A204.1 (cell line): ENCODE data around the gene UBE4B.
"Not testable (repeated sequence)": the region's sequence is repeated elsewhere in the genome, so short reads cannot be mapped to it uniquely, and the experiment has no call there.

ENCODE experiments used
- FAIRE-seq: peaks from 2 replicates; lab custom pipeline; 2012; peaks lifted over from hg19 to GRCh38; lab: Jason Lieb, UNC

Gene UBE4B

DNA sequence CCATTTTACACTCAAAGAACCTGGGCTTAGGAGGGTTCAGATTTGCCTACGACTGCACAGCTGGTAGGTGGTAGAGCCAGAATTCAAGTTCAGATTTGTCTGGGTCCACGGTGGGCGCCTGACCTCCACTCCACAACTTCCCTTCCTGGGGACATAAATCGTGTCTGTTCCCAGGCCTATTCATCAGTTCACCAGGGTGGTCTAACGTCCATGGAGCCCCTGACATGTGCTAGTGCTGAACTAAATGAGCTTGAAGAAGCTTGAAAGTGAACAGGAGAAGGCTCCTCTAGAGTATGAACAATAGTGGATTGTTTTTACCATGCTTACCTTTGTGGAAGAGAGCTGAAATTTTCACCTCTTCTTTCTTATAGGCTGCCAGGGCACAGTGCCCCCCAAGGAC lies 145.1 kb downstream of the UBE4B start:
- FAIRE-seq = no peak

DNA sequence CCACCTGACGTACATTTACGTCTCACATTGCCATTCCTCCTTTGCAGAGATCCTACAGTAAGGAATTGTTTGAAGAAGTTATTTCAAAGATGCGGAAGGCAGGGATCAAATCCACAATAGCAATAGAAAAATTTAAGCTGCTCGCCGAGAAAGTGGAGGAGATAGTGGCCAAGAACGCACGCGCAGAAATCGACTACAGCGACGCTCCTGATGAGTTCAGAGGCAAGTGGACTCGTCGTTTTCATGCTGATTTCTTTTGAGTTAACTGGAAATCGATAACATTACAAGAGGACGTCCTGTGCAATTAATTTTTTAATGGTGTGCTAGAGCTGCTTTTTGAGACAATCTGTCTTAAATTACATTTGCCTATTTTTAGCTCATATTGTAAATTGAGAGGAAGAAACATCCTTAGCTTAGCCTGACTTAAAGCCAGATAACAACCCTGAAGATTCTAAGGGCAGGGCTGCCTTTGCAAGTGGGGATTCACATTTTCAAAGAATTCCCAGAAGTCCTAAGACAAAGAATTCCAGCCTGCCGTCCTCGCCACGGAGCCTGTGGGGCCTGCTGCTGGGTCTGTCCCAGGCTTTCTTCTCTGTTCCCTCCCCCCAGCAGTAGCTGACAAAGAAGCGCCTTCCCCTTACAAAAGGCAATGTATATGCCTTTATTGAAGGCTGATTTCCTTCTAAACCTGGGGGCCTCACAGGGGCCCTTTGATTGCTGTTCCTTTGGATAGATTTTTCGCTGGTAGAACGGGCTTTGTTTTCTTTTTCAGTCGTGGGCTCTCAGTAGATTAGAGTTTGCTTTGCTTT lies 146.0 kb downstream of the UBE4B start:
- no peak for FAIRE-seq

DNA sequence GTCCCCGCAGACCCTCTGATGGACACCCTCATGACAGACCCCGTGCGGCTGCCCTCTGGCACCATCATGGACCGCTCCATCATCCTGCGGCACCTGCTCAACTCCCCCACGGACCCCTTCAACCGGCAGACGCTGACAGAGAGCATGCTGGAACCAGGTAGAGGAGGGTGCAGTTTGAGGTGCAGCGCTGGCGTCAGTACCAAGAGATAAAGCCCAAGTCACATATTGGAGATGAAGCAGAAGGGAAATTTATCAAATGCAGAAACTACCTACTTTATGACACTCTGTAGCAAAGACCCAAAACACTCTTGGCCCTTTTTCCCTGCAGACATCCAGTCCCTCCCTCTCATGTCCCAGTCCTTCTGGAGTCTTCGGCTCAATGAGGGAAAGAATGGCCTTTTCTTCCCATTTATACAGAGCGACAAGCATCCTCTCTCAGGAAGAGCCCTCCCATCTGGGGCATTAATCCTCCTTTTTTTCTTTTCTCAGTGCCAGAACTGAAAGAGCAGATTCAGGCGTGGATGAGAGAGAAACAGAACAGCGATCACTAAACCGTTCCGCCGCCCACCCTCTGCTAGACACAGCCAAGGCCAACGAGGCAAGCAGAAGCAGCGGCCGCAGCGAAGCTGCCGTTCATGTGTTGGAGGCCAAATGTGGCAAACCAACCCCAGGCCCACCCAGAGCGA lies 146.8 kb downstream of the UBE4B start:
- no peak for FAIRE-seq

DNA sequence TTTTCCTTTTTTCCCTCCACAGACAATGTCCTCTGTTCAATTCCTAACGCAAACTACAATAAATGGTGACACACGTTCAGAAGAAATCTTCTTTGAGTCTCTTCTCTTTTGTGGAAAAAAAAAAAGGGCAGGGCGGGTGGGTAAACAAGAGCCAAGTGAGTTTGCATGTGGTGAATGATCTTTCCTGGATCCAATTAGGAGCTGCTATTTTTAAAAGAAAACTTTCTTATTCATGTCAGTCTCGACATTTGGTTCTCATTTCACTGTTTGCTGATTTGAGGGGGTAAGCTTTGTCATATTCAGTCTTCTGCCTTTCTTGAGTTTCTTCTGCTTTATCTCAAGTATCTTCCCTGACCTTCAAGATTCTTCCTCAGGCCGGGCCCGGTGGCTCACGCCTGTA lies 148.4 kb downstream of the UBE4B start:
- no peak for FAIRE-seq

DNA sequence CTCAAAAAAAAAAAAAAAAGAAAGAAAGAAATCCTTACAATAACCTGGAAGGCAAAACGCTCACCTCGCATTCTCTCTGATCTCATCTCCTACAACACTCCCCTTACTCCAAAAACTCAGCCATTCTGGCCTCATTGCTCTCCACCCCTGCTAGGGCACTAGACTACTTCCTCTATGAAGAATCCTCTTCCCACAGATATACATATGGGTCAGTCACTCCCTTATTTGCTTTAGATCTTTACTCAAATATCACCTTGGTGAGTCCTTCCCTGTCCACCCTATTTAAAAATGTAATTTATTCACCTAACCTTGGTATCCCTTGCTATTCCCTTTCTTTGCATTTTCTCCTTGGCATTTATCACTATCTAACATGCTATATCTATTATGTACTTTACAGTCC lies 153.0 kb downstream of the UBE4B start:
- no peak for FAIRE-seq

DNA sequence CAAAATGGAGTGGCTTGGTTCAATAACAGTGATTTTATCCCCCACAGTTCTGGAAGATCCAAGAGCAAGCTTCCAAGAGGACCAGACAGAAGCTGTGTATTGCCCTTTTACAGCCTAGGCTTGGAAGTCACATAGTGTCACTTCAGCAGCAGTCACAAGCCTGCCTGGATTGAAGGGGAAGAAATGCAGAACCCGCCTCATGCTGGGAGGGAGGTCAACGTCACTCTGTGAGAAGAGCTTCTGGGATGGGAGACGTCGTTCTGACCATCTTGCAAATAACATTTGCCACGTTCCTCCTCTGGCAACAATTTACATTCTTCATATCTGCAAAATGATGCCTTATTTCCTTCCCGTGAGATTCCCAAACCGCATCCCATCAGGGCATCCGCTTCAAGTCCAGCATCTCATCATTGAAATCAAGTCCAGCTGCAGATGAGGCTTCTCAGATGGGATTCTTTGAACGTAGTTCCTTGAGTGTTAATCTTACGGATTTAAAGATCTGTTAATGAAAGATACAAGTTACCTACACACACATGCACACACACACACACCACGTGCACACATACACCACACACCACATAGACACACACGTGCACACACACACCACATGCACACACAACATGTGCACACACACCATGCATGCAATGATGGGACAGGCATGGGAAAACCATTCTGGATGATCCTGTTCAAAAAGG lies 153.7 kb downstream of the UBE4B start:
- no peak for FAIRE-seq

DNA sequence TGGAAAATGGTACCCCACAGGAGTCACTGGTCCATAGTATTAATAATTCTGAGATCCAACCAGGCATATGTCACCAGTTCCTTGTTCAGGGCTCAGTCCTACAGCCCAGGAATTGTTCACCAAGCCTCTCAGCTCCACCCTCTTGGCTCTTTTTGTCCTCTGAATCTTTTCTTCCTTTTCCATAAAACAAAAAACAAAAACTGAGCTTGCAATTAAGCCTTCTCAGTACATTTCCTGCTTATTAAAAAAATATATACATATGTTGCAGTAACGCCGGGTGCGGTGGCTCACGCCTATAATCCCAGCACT lies 154.2 kb downstream of the UBE4B start:
- FAIRE-seq = no peak

DNA sequence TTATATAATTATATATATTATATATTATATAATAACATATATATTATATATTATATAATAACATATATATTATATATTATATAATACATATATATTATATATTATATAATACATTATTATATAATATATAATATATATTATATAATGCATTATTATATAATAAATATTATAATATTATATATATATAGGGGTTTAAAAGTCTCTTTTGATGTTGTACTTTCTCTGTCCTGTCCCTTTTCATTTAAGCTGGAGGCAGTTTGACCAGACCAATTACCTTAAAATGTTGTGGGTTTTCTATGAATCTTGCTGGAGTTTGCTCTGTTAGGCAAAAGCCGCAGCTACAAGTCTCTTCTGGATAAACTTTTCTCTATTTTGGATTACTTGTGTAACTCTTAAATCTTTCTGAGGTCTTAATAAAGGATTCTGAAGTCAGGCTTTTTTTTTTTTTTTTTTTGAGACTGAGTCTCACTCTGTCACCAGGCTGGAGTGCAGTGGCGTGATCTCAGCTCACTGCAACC lies 155.4 kb downstream of the UBE4B start:
- FAIRE-seq = no peak

DNA sequence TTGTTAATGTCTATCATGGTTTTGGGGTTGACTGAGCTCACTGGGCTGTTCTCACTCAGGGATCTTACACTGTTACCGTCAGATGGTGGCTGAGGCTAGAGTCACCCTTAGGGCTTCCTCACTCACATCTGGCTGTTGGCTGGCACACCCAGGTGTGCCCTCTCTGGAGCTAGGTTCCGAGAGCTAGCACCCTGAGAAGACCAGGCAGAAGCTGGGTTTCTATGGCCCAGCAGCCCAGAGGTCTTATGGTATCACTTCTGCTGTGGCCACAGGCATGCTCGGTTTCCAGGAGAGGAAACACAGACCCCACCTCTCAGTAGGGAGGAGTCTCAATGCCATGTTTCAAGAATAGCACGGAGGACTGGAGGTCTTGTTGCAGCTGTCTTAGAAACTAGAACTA lies 156.9 kb downstream of the UBE4B start:
- no peak for FAIRE-seq

DNA sequence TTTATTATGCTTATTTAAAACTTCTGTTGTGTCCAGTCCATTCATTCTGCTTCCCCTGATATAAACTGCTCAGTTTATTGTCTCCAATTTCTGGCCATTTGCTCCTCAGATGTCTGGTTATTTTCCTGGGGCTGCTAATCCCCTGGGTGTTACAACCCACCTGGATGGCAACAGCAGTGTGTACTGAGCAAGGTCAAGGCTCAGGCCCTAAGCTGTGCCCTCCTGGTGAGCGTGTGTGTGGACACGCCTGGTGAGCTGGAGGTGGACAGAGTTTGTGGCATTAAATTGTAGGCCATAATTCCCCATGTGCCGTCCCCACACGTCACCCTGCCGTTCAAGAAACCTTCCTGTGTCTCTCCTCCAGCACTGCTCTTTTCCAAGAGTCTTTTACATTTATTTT lies 159.5 kb downstream of the UBE4B start:
- no peak for FAIRE-seq

DNA sequence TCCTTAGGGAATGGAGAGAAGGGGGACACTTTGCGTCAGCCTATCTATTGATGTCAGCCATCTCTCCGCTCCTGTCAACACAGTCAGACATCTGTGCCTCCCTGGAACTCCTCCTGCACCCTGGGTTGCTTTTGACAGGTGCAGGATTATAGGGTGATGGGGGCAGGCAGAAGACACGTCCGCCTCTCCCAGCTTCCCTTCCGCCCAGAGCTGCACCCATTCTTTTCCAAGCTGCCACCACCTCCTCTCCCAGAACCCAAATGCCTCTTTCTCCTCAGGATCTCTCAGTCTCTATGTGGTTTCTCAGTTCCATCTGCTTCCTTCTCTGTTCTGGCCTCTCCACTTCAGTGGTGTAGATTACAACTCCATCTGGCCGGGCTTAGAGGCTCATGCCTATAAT lies 160.5 kb downstream of the UBE4B start:
- FAIRE-seq = no peak

DNA sequence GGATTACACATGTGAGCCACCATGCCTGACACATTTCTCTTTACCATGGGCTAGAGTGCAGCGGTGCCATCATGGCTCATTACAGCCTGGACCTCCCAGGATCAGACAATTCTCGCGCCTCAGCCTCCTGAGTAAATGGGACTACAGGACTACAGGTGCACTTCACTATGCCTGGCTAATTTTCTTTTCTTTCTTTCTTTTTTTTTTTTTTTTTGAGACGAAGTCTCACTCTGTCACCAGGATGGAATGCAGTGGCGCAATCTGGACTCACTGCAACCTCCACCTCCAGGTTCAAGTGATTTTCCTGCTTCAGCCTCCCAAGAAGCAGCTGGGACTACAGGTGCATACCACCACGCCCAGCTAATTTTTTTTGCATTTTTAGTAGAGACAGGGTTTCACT lies 162.8 kb downstream of the UBE4B start:
- FAIRE-seq = no peak

DNA sequence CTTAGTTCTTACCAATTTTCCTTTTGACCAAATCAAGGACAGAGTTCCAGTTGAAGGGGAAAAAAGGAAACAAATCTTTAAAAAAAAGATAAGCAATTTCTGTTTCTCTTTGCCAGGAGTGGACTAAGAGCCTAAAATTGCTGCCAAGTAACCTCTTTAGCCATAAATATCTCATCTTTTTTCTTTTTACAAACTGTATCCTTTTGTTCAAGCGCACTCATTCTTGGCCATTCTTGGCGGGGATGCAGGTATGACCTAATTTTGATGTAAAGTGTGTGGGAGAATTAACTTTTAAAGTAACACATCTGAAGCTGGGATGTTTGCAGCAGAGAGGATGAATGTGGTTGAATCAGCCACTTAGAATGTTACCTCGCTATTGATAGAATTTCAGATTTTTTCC lies 164.2 kb downstream of the UBE4B start:
- FAIRE-seq = no peak

DNA sequence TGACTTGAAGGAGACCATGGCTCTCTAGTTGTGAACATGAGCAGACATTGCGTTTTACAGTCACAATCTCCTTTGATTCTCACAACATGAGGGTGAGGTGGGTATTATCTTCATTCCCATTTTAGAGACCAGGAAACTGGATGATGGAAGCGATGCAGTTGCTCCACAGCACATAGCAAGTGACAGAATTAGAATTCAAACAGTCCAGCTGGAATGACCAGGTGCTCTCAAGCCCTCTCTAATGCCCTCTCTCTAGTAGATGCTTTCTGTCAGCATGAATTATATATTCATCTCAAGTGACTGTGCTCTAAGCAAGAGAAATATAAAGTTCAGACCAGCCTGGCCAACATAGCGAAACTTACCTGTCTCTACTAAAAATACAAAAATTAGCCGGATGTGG lies 167.9 kb downstream of the UBE4B start:
- FAIRE-seq = no peak

DNA sequence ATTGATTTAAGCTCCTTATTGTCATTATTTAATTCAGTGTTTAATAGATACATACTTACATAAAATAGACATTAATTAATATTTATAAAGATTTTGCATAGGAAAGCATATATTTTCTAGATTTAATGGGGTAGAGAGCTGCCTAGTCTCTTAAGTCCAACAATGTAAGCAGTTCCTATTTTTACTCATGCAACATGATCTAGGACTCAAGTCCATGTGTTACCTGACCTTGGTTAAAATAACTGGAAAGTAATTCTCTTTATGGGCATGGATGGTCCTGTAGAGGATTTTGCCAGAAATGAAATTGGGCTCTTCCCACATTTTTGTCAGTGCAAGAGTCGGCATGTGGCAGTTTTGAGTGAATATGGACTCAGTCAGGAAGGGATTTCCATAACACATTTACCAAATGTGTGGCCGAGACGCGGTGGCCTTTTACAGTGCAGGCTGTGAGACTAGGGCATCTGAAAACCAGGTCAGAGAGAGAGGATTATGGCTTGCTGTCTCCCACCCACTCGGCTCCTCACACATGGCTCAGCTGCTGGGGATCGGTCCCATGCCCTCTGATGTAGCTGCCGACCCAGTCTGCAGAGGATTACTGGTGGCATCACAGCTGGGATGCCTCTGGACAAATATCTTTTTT lies 171.4 kb downstream of the UBE4B start:
- no peak for FAIRE-seq

DNA sequence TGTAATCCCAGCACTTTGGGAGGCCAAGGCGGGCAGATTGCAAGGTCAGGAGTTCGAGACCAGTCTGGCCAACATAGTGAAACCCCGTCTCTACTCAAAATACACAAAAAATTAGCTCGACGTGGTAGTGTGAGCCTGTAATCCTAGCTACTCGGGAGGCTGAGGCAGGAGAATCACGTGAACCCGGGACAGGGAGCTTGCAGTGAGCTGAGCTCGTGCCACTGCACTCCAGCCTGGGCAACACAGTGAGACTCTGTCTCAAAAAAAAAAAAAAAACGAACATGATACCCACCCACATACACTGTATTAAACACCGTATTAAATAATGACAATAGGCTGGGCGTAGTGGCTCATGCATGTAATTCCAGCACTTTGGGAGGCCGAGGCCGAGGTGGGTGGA lies 172.4 kb downstream of the UBE4B start:
- FAIRE-seq = not testable (repeated sequence)

DNA sequence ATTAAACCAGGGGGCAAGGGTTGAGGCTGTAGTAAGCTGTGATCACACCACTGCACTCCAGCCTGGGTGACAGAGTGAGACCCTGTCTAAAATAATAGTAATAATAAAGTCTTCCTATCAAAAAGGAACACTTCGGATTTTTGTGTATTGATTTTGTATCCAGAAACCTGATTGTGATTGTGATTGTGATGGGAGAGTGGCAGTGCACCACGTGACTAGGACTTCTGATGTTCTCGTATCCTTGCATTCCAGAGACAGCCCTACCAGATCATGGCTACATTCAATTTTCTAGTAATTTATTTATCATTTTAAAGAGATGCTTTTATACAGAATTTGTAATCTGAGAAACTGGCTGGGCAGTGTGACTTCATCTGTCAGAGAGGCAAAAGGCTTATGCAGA lies 175.1 kb downstream of the UBE4B start:
- FAIRE-seq = no peak

DNA sequence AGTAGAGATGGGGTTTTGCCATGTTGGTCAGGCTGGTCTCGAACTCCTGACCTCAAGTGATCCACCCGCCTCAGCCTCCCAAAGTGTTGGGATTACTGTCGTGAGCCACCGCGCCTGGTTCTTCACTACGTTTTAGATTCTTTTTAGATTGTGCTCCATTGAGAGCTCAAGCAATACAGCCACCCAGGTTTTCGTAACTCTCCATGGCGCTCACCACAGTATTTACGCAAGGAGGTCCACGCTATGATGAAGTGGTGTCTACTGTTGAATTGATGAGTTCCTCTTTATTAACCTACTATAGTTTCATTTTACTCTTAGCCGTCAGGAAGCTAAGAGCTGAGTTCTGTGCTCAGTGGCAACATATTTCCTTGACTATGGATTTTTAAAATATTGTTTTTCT lies 175.8 kb downstream of the UBE4B start:
- FAIRE-seq = no peak

DNA sequence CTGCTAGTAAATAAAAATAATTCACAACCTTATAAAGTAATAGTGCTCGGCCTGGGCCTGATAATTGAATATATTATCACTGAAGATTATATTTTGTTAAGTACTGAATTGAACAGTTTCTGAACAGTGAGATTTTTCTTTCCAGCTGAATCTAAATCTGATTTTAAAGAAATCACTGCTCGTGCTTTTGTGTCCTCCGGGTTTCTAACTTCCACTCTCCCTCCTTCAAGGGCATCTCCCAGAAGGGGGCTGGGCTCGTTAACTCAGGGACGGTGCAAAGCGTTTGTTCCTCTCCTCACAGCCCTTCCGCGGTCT lies 176.8 kb downstream of the UBE4B start:
- FAIRE-seq = no peak

DNA sequence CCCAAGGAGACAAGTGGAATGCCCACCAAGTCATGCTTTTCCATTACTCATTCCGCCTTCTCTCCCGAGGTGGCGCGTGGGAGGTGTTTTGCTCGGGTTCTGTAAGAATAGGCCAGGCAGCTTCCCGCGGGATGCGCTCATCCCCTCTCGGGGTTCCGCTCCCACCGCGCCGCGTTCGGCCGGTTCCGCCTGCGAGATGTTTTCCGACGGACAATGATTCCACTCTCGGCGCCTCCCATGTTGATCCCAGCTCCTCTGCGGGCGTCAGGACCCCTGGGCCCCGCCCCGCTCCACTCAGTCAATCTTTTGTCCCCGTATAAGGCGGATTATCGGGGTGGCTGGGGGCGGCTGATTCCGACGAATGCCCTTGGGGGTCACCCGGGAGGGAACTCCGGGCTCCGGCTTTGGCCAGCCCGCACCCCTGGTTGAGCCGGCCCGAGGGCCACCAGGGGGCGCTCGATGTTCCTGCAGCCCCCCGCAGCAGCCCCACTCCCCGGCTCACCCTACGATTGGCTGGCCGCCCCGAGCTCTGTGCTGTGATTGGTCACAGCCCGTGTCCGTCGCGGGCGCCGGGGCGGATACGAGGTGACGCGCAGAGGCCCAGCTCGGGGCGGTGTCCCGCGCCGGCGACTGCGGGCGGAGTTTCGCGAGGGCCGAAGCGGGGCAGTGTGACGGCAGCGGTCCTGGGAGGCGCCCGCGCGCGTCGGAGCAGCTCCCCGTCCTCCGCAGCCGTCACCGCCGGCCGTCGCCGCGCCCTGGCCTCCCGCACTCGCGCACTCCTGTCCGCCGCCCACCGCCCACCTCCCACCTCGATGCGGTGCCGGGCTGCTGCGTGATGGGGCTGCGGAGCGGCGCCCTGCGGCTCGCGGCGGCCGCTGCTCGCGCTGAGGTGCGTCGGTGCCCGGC lies 177.4 kb downstream of the UBE4B start, which contains the start of gene KIF1B:
Gene KIF1B, plus strand, starts transcription at position 666 of the 906 bp plus-strand sequence. CDS start 21,759 bp downstream, outside the sequence.
- no peak for FAIRE-seq

DNA sequence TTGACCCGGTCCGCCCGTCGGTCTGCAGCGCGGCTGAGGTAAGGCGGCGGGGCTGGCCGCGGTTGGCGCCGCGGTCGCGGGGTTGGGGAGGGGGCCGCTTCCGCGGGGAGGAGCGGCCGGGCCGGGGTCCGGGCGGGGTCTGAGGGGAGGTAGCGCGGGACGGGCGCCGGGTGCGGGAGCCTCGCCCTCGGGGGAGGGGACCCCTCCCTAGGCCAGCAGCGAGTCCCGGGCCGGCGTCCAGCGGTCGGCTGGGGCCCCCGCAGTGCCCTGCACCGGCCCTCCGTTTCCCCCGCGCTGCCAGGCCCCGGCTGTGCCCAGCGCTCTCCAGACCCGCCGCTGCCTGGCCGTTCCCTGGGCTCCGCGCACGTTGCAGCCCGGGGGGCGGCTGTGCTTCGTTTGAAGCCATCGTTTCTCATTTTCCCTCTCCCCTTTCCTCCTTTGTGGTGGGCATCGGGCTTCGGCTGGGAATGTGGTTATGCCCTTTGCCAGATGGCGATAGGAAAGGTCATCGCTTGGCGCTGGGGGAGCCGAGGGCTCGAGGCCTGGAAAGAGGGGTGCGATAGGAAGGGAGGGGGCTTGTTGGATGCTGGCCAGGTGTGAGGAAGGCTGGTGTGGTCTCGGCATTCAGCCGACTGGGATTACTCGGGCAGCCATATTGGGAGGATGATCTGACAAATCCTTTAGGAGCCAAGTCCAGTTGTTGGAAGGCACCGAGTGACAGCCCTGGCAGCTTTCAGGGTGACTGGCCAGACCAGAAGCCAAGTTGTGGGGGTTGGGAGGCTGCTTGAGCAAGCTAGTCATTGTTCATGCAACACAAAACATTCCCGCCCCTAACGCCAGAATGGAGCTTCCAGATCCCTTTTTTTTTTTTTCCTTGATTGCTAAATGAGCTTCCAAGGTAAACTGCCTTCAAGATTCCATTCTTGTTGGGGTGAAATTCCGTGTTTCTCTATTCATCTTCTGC lies 178.4 kb downstream of the UBE4B start:
- no peak for FAIRE-seq
